Iris pigment epithelial cell (primary cell): ENCODE measurements around the gene ACAD11.
A peak's percentile ranks its signal among the peaks of the same experiment; 100 is the strongest.
"Not testable (repeated sequence)": the region's sequence is repeated elsewhere in the genome, so short reads cannot be mapped to it uniquely, and the experiment has no call there.

Source experiments
- DNase-seq: peaks from one replicate; pipeline ENCODE4 v3.0.0-alpha.2; 2011; ENCODE audit warnings: low read depth

Gene ACAD11

GRCh38 chr3:132652640-132653270 is 6.9 kb downstream of the ACAD11 start:
- DNase-seq: peak; percentile 60

DNA sequence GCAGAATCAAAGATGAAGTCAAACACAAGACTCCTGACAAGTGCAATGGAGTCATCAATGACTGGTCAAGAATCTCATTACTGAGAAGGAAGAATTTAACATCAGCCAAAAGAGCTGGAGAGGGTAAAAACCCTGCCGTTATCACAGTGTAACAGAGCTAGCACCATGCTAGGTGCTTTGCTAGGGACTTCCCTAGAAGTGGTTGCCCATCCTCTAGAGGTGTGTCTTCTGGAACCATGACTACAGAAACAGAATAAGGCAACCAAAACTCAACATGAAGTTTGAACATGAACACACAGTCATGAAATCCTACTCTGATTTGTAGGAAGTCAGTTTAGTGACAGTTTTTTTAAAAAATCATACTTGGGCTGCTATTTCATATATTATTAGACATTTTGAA is 9.5 kb downstream of the ACAD11 start:
- no peak for DNase-seq

GRCh38 chr3:132645058-132645457 is 14.6 kb downstream of the ACAD11 start:
- DNase-seq: no peak

GRCh38 chr3:132643366-132643765 is 16.2 kb downstream of the ACAD11 start:
- no peak for DNase-seq

DNA sequence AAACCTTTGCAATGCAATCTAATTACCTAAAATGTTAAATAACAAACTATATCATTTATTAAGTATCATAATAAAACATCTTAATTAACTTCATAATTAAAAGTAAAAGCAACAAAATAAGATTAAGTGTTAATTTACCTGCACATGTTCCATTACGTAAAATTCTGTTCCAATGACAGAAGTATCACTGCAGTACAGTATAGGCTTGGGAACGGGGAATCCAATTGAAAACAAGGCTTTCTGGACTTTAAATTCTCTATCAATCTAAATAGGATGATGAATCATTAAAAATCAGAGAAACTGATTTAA is 17.1 kb downstream of the ACAD11 start:
- DNase-seq: no peak

DNA sequence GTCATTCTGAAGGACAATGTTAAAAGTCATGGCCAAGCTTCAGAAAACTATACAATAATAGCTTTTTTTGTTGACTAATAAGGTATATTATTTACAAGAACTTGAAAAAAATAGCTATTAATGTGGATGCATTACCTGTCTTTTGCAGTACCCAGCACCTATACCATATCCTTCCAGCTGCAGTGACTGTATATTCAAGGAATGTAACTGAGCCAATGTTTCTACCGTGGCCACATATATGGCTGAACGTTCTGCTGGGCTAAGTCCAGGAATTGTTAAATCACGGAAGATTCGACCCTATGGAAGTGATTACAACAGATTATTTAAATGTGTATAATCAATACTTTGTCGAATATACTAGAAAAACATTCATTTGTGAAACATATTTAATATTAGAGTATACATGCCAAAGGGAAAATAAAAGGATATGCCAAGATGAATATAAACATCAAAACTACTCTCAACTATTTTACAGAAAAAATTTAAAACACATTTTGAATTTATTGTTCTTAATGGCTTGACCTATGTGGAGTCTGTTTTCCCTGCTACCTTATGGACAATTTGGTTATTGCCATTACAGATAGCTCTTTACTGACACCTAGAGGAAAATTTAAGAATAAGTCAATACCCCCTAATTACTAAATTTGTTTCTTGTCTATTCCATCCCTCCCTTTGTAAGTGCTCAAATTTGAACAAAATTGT is 17.6 kb downstream of the ACAD11 start:
- peak; percentile 59 for DNase-seq

GRCh38 chr3:132641427-132641826 is 18.2 kb downstream of the ACAD11 start:
- DNase-seq: not testable (repeated sequence)

- DNase-seq: no peak
These were observed 20.9 kb downstream of the ACAD11 start for GRCh38 chr3:132638706-132639105.

- peak; percentile 32 for DNase-seq
These were observed 22.0 kb downstream of the ACAD11 start for GRCh38 chr3:132637590-132637989.

DNA sequence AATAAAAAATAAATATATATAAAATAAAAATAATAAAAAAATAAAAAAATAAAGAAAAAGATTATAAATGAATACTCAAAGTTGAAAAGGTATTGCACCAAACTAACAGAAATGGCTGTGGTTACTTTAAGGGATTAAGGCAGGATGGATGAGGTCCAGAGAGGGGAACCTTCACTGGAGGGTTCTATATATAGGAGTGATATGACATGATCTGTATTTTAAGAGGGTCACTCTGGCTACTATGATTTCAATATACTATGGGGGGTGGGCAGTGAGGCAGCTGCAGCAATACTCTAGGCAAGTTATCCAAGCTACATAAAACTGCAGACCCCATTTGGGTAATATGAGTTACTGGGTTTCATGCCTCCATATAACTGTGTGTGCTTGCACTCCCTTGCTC is 24.6 kb downstream of the ACAD11 start:
- no peak for DNase-seq

DNA sequence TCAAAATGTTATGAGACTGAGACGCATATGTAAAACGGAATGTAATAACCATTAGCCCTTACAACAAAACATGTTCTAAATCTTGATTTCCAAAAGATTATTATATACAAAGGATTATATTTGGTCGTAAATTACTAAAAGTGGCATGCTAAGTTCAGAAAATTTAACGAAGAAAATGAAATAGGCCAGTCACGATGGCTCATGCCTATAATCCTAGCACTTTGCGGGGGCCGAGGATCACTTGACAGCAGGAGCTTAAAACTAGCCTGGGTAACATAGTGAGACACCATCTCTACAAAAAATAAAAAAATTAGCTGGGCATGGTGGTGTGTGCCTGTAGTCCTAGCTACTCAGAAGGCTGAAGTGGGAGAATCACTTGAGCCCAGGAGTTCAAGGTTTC is 29.0 kb downstream of the ACAD11 start:
- no peak for DNase-seq

DNA sequence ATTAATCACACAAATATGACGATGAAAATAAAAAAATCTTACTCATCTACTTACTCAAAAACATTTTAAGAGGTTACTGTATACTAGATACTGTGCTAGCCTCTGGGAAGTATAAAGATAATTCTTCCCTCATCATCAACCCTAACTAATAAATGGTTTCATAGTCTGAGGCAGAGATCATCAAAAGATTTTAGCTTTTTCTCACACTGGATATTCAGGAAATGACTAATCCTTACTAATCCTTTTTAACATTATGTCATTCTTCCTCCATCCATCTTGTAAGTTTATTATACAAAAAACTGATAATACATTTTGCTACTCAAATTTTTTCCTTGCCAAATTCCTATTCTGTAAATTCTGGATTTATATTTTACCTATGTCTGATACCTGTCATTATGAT is 29.7 kb downstream of the ACAD11 start:
- peak; percentile 76 for DNase-seq

- no peak for DNase-seq
These were observed 31.5 kb downstream of the ACAD11 start for GRCh38 chr3:132628157-132628556.

DNA sequence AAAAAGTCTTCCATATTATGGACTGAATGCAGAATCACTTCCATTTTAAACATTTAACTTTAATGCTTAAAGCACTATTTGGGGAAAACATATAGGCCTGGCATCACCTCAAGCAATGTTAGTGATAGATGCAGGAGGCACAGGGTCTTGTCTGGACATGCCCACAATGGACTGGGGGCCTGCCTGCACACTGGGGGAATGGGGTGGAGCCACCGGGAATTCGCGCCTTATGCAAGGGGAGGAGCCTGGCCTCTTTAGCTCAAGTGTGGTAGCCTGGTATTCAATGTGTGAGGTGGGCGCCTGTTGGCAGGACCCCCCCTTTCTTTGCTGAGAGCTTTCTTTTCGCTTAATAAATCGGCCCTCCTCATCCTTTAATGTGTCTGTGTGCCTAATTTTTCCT is 32.7 kb downstream of the ACAD11 start:
- no peak for DNase-seq

DNA sequence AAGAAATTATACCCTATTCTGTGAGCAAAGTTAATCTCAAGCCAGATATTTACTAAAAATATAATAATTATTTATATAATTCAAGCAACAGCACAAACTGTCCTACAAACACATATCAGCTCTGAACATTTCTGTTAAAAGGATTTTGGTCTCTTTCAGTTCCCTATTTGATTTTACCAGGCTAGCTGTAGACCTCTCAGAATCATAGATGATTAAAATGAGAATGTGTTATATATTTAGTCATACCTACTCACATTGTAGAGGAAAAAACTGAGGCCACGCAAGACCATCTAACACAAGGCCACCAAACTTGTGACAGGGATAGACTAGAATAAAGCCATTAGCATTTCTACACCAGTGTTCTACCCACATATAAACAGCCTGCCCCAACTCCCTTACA is 34.0 kb downstream of the ACAD11 start:
- DNase-seq: no peak

DNA sequence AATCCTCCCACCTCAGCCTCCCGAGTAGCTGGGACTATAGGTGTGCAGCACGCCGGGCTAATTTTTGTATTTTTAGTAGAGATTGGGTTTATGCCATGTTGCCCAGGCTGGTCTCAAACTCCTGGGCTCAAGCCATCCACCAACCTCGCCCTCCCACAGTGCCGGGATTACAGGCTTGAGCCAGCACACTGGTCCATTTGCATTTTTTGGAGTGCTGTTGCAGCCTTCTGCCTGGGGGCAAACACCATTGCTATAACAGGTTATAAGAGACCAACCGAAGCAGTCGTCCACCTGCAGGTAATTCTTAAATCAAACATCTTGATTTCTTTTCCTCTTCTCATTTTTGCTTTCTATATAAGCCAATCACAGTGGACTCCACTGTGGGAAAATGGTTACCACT is 34.8 kb downstream of the ACAD11 start:
- no peak for DNase-seq

DNA sequence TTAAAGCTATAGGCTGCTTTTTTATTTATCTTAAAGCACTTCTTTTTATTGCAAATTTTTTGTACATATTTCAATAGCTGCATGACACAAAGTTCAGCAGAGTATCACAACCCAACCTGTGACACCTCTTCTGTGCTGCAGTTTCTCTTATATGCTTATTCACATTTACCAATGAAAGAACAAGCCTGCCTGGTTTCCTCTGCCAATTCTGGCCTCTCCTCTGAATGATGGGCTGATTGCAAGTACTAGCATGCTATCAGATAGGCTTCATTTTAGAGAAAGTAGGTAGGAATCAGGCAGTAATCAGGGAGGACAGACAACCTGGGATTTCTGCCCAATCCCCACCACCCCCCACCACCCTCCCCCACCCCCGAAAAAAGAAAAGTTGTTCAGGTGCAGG is 36.0 kb downstream of the ACAD11 start:
- DNase-seq: no peak

GRCh38 chr3:132622761-132623160 is 36.8 kb downstream of the ACAD11 start:
- DNase-seq: no peak

- DNase-seq: no peak
These were observed 37.5 kb downstream of the ACAD11 start for GRCh38 chr3:132622148-132622547.

DNA sequence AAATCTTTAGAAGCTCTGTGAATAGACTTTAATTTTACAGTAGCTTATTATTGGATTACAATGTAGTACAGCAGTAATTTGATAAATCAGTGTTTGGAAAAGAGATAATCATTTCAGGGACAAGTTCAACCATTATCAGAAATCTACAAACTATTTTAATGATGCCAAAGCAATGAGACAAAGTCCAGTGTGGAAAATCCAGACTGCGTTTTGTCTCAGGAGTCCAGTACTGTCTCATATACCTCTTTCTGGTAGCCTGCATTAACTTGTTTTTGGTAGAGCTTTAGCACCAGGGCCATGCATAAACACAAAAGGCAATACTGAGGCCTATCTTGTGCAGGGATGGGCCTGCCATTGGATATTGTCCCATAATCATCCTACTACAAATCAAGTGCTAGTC is 42.8 kb downstream of the ACAD11 start:
- DNase-seq: no peak

DNA sequence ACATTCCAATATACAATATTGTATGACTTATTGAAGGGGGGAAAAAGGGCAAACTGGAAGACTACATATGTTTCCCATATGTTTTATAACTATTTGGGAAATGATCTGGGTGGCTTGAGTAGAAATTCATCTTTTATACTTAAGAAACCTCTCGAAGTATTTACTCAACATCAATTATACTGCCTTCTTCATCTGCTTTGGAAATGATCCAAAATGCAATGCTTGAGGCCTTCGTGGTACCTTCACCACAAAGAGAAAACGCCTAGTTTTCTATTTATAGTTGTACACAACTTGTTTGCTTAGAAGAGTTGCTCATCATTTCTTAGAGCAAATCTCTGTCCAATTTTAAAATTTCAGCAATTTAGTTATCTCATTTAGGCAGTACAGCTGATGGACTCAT is 43.7 kb downstream of the ACAD11 start:
- no peak for DNase-seq

DNA sequence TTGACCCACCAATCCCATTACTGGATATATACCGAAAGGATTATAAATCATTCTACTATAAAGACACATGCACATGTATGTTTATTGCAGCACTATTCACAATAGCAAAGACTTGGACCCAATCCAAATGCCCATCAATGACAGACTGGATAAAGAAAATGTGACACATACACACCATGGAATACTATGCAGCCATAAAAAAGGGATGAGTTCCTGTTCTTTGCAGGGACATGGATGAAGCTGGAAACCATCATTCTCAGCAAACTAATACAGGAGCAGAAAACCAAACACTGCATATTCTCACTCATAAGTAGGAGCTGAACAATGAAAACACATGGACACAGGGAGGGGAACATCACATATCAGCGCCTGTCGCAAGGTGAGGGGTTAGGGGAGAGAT is 44.3 kb downstream of the ACAD11 start:
- DNase-seq: not testable (repeated sequence)

DNA sequence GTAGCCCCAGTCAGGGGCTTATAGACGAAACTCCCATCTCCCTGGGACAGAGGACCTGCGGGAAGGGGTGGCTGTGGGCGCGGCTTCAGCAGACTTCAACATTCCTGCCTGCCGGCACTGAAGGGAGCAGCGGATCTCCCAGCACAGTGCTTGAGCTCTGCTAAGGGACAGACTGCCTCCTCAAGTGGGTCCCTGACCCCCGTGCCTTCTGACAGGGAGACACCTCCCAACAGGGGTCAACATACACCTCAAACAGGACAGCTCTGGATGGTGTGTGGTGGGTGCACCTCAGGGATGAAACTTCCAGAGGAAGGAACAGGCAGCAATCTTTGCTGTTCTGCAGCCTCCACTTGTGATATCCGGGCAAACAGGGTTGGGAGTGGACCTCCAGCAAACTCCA is 53.0 kb downstream of the ACAD11 start:
- DNase-seq: not testable (repeated sequence)

DNA sequence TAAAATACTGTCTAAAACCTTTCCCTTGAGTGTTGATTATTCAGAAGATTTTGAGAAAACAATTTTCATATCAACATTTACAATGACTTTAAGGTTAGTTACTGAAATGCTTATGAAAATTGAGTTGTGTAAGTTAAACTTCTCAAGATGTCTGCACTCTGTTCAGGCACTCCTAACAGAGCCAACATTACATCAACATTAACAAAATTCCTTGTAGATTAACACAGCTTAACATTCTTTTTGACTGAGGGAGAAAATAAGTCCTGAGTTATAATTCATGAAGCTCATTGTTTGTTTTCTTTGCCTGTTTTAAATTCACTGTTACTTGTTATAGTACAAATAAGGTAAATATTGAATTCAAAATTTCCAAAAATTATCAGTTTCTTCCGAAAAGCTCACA is 53.5 kb downstream of the ACAD11 start:
- peak; percentile 85 for DNase-seq
